Inferior parietal cortex (tissue), 1 donor: ENCODE measurements around the gene ANKRD28.

Experiments used
- DNase-seq: peaks from one replicate; pipeline ENCODE4 v3.0.0-alpha.2; 2016; ENCODE audit errors: extremely low spot score

ANKRD28 gene

GRCh38 chr3:15803921-15804320, 6.1 kb upstream of the ANKRD28 start:
- no peak for DNase-seq

- no peak for DNase-seq
These were observed 3.5 kb upstream of the ANKRD28 start for GRCh38 chr3:15801298-15801697.

- no peak for DNase-seq
These were observed 3.0 kb upstream of the ANKRD28 start for GRCh38 chr3:15800780-15801179.

- no peak for DNase-seq
These were observed 2.5 kb upstream of the ANKRD28 start for GRCh38 chr3:15800327-15800726.

GRCh38 chr3:15798533-15799245, 910 bp upstream of the ANKRD28 start:
- no peak for DNase-seq

- peak; percentile 75 for DNase-seq
These were observed 773 bp downstream of the ANKRD28 start for GRCh38 chr3:15796771-15797641.

- peak; percentile 58 for DNase-seq
These were observed 1.4 kb downstream of the ANKRD28 start for GRCh38 chr3:15796331-15796730.

- DNase-seq = peak; percentile 53
These were observed 2.0 kb downstream of the ANKRD28 start for GRCh38 chr3:15795651-15796308.

GRCh38 chr3:15794842-15795650, 2.7 kb downstream of the ANKRD28 start:
- no peak for DNase-seq

- DNase-seq = no peak
These were observed 3.4 kb downstream of the ANKRD28 start for GRCh38 chr3:15794303-15794771.

GRCh38 chr3:15791525-15791924, 6.3 kb downstream of the ANKRD28 start:
- DNase-seq = no peak

GRCh38 chr3:15787941-15788340, 9.8 kb downstream of the ANKRD28 start:
- no peak for DNase-seq

- no peak for DNase-seq
These were observed 10.3 kb downstream of the ANKRD28 start for GRCh38 chr3:15787526-15787925.

GRCh38 chr3:15783361-15783969, 14.3 kb downstream of the ANKRD28 start:
- no peak for DNase-seq

- no peak for DNase-seq
These were observed 15.3 kb downstream of the ANKRD28 start for GRCh38 chr3:15782429-15782828.

GRCh38 chr3:15781637-15782402, 16.0 kb downstream of the ANKRD28 start:
- no peak for DNase-seq

GRCh38 chr3:15781131-15781530, 16.6 kb downstream of the ANKRD28 start:
- DNase-seq = no peak

GRCh38 chr3:15779111-15779510, 18.7 kb downstream of the ANKRD28 start:
- DNase-seq = no peak

GRCh38 chr3:15778332-15778858, 19.4 kb downstream of the ANKRD28 start:
- DNase-seq = no peak
